ENCODE data around the gene WDFY1. TPM values are rescaled to one million over a fixed set of nuclear protein-coding genes. Genes with fewer than 3 reads are reported as not detected.

The WDFY1 gene
- total RNA-seq, 1 experiment from 2014 or later = 88.7 TPM

DNA sequence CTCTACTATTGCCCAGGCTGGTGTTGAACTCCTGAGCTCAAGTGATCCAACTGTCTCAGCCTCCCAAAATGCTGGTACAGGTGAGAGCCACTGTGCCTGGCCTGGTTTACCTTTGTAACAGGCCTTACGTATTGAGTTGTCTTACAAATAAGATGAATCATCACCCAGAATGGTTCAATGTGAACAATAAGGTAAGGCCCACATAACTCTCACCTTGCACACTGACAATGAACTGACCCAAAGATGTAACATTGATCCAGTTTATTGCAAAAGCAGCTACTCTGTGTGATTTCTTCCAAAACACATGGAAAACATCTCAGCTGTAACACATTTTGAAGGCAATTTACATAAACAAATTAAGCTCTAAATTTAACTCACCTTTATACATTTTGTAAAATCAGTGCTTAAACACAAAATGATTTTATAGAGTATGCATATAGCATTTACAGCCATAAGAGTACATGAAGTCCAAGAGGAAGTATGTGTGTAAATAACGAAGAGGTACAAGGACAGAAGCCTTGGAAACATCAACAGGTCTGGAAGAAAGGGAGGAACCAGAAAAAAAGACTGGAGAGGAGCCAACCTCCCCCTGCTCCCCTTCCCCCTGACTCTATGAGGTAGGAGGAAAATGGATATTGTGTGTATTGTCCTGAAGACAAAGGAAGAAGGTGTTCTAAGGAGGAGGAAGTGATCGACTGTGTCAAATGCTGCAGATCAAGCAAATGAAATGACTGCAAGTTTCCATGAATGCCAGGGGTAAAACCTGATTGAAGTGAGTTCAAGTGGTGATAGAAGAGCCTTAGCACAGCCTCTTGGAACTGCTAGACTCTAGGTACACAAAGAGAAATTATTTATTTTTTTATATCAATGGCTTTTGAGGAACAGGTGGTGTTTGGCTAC lies 5.6 kb upstream of the WDFY1 start:
- intact Hi-C loops (cut with micrococcal nuclease; ENCODE audit: unreplicated experiment) = no loop called here

DNA sequence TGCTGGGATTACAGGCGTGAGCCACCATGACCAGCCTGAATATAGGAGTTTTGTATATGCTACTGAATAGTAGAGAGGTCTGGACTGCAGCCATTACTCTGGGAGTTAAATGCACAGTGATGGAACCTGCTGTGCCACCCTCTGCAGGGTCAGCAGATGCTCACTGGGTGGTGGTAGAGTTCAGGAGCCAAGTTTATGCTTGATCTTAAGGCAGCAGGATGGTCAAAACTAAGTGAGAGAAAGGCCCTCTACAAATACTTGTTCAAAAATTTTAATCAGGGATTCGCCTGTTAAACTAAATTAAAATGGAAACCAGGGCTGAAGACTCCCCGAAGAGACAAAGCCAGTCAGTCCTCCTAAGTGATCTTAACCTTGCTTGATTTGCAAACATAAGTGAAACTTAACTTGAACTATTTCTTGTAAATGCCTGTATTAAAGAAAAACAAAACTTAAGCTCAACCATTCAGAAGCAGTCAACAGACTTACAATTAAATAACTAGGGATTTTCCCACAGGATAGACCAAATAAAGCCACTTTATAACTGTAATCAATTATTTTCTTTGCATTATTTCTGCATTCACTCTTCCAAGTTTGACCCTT lies 4.2 kb upstream of the WDFY1 start:
- intact Hi-C loops (cut with micrococcal nuclease; ENCODE audit: unreplicated experiment) = no loop called here
- H3K27me3 ChIP-seq (replicated peaks; ENCODE audit: insufficient read depth, low read depth, low read length, poor library complexity) = no peaks in the 10 kb centered on the region
- no peaks in the 10 kb centered on the region for H3K36me3 ChIP-seq (ENCODE audit: insufficient read depth, low read length, poor library complexity, severe bottlenecking)
- no peak overlapping the region for H3K4me3 ChIP-seq (ENCODE audit: low read depth, low read length, poor library complexity, severe bottlenecking)
- peaks cover 28% of the 10 kb centered on the region for H3K4me1 ChIP-seq (ENCODE audit: insufficient read depth, low read length, poor library complexity, severe bottlenecking)
- no TSS peak for BruUV-seq (replicated peaks)
- no peak for DNase-seq (ENCODE audit: low spot score)
- ChIA-PET CTCF (no interaction called here), POLR2A (ENCODE audit: low non-redundant PET) (no interaction called here)
- no peak for TF ChIP-seq EZH2 (IDR thresholded peaks at IDR 0.05; ENCODE audit: borderline replicate concordance, low read depth, low read length, poor library complexity, severe bottlenecking)
- TF ChIP-seq, protein P1, sequence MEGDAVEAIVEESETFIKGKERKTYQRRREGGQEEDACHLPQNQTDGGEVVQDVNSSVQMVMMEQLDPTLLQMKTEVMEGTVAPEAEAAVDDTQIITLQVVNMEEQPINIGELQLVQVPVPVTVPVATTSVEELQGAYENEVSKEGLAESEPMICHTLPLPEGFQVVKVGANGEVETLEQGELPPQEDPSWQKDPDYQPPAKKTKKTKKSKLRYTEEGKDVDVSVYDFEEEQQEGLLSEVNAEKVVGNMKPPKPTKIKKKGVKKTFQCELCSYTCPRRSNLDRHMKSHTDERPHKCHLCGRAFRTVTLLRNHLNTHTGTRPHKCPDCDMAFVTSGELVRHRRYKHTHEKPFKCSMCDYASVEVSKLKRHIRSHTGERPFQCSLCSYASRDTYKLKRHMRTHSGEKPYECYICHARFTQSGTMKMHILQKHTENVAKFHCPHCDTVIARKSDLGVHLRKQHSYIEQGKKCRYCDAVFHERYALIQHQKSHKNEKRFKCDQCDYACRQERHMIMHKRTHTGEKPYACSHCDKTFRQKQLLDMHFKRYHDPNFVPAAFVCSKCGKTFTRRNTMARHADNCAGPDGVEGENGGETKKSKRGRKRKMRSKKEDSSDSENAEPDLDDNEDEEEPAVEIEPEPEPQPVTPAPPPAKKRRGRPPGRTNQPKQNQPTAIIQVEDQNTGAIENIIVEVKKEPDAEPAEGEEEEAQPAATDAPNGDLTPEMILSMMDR (conservative IDR thresholded peaks at IDR 0.05; ENCODE audit: low read depth, low read length) = no peak
- H3K27ac ChIP-seq (ENCODE audit: low read depth, low read length, poor library complexity, severe bottlenecking) = no peak overlapping the region
- no peaks in the 10 kb centered on the region for H3K9me3 ChIP-seq (ENCODE audit: low read depth, low read length, poor library complexity, severe bottlenecking)

More for the DNA sequence above, 5.6 kb upstream of the WDFY1 start:
- no TSS peak for BruUV-seq (replicated peaks)
- Histone ChIP-seq H3K4me1 (ENCODE audit: insufficient read depth, low read length, poor library complexity, severe bottlenecking) (peaks cover 24% of the 10 kb centered on the region), H3K36me3 (ENCODE audit: insufficient read depth, low read length, poor library complexity, severe bottlenecking) (no peaks in the 10 kb centered on the region), H3K4me3 (ENCODE audit: low read depth, low read length, poor library complexity, severe bottlenecking) (no peak overlapping the region), H3K9me3 (ENCODE audit: low read depth, low read length, poor library complexity, severe bottlenecking) (no peaks in the 10 kb centered on the region), H3K27me3 (replicated peaks; ENCODE audit: insufficient read depth, low read depth, low read length, poor library complexity) (no peaks in the 10 kb centered on the region), H3K27ac (ENCODE audit: low read depth, low read length, poor library complexity, severe bottlenecking) (no peak overlapping the region)
- POLR2A ChIA-PET (ENCODE audit: low non-redundant PET) = interaction anchor here (0.5 kb wide), 1 partner anchor 899 kb away, joined by 5 read pairs; the partner anchor contains the start of gene KCNE4
- CTCF ChIA-PET = no interaction called here
- no peak for DNase-seq (ENCODE audit: low spot score)
- no peak for TF ChIP-seq EZH2 (IDR thresholded peaks at IDR 0.05; ENCODE audit: borderline replicate concordance, low read depth, low read length, poor library complexity, severe bottlenecking)
- TF ChIP-seq, protein P1 (conservative IDR thresholded peaks at IDR 0.05; ENCODE audit: low read depth, low read length) = no peak

DNA sequence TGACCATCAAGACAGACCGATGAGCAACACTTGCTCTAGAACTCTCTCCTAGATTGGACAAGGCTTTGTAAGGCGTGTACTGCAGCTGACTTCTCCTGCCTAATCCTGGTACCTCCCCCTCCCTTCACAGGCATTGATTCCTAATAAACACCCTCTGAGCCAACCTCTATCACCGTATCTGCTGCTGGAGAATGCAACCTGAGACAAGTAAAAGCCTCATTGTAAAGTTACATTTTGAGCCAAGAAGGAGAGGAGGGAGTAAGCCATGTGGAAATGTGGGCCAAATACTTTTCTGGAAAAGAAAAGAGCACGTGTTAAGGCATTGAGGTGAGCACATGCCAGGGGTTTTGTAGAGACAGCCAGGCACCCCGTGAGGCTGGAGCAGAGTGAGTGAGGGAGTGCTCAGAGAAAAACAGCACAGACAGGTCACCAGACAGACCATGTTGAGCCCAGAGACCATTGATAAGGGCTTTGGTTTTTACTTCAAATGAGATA lies 2.6 kb upstream of the WDFY1 start:
- DNase-seq (ENCODE audit: low spot score) = no peak
- ChIA-PET CTCF (no interaction called here), POLR2A (ENCODE audit: low non-redundant PET) (no interaction called here)
- no TSS peak for BruUV-seq (replicated peaks)
- no peak overlapping the region for H3K27ac ChIP-seq (ENCODE audit: low read depth, low read length, poor library complexity, severe bottlenecking)
- H3K27me3 ChIP-seq (replicated peaks; ENCODE audit: insufficient read depth, low read depth, low read length, poor library complexity) = no peaks in the 10 kb centered on the region
- intact Hi-C loops (cut with micrococcal nuclease; ENCODE audit: unreplicated experiment) = no loop called here
- no peaks in the 10 kb centered on the region for H3K9me3 ChIP-seq (ENCODE audit: low read depth, low read length, poor library complexity, severe bottlenecking)
- no peak for TF ChIP-seq EZH2 (IDR thresholded peaks at IDR 0.05; ENCODE audit: borderline replicate concordance, low read depth, low read length, poor library complexity, severe bottlenecking)
- TF ChIP-seq, protein P1 (conservative IDR thresholded peaks at IDR 0.05; ENCODE audit: low read depth, low read length) = no peak
- H3K4me3 ChIP-seq (ENCODE audit: low read depth, low read length, poor library complexity, severe bottlenecking) = no peak overlapping the region
- H3K36me3 ChIP-seq (ENCODE audit: insufficient read depth, low read length, poor library complexity, severe bottlenecking) = no peaks in the 10 kb centered on the region
- H3K4me1 ChIP-seq (ENCODE audit: insufficient read depth, low read length, poor library complexity, severe bottlenecking) = peaks cover 26% of the 10 kb centered on the region

All from A673 (cell line).